AG04450 (cell line): ENCODE results near the gene NEGR1. TPM values are rescaled to one million over a fixed set of nuclear protein-coding genes. Genes with fewer than 3 reads are reported as not detected.

ENCODE experiments used
- CTCF ChIA-PET: fragments of 300-600, 350-600 bp; formaldehyde crosslinking; extraction: SDS; loops from one replicate; lab custom pipeline; 2022; ENCODE audit warnings: antibody characterized with exemption, inconsistent platforms; lab: Charles Lee
- POLR2A ChIA-PET: fragments of 350-600 bp; formaldehyde crosslinking; extraction: SDS; loops from one replicate; lab custom pipeline; 2021; ENCODE audit warnings: antibody characterized with exemption, inconsistent platforms; lab: Yijun Ruan, JAX
- DNase-seq: peaks from one replicate; pipeline ENCODE4 v3.0.0-alpha.2; 2011; ENCODE audit warnings: low read depth, low spot score
- H3K27ac ChIP-seq: one replicate; pipeline ENCODE4 v1.5.1; 2012; ENCODE audit warnings: low read depth, low read length, control low read depth
- H3K27me3 ChIP-seq: one replicate; pipeline ENCODE4 v1.6.0; 2012; ENCODE audit warnings: low read length; ENCODE audit not compliant: control insufficient read depth, insufficient read depth
- H3K4me3 ChIP-seq: 2 replicates; pipeline ENCODE4 v1.5.1; 2011; ENCODE audit warnings: mild to moderate bottlenecking, low read depth, low read length, control low read depth
- H3K9me3 ChIP-seq: 2 replicates; pipeline ENCODE4 v1.5.1; 2012; ENCODE audit warnings: low read length; ENCODE audit not compliant: control insufficient read depth, insufficient read depth
- CTCF ChIP-seq: IDR thresholded peaks from 2 replicates; pipeline ENCODE4 v1.5.1; 2011; ENCODE audit warnings: low read depth, low read length, control low read depth, inconsistent platforms
- polyA plus RNA-seq: library from polyadenylated mRNA; depleted of rRNA; stranded (reverse); fragments of >200 nt; gene quantifications from 2 replicates; pipeline ENCODE4 v1.2.3, GENCODE V29; 2011

The NEGR1 gene
- polyA plus RNA-seq, 1 experiment: 11.3 TPM

GRCh38 chr1:71526824-71527223 is 755.5 kb downstream of the NEGR1 start:
- ChIA-PET CTCF (interaction anchor here (2.4 kb wide), 1 partner anchor 331 kb away, joined by 9 read pairs; no protein-coding TSS in a partner anchor), POLR2A (no interaction called here)
- no peak overlapping the region for H3K27ac ChIP-seq
- TF ChIP-seq CTCF: no peak
- H3K27me3 ChIP-seq: no peaks in the 10 kb centered on the region
- H3K4me3 ChIP-seq: no peak overlapping the region
- DNase-seq: no peak
- no peaks in the 10 kb centered on the region for H3K9me3 ChIP-seq

GRCh38 chr1:71522721-71523120 is 759.6 kb downstream of the NEGR1 start:
- no peak overlapping the region for H3K27ac ChIP-seq
- no peak for DNase-seq
- POLR2A ChIA-PET: no interaction called here
- no peaks in the 10 kb centered on the region for H3K9me3 ChIP-seq
- no peaks in the 10 kb centered on the region for H3K27me3 ChIP-seq
- CTCF ChIA-PET: no interaction called here
- TF ChIP-seq CTCF: no peak
- no peak overlapping the region for H3K4me3 ChIP-seq

GRCh38 chr1:71521655-71522264 is 760.6 kb downstream of the NEGR1 start:
- ChIA-PET POLR2A (no interaction called here), CTCF (interaction anchor here (2.0 kb wide), 1 partner anchor 325 kb away, joined by 30 read pairs; no protein-coding TSS in a partner anchor)

GRCh38 chr1:71511505-71511904 is 770.8 kb downstream of the NEGR1 start:
- CTCF ChIA-PET: no interaction called here
- no peaks in the 10 kb centered on the region for H3K9me3 ChIP-seq
- no peak for DNase-seq

More at GRCh38 chr1:71521655-71522264, 760.6 kb downstream of the NEGR1 start:
- H3K9me3 ChIP-seq: no peaks in the 10 kb centered on the region
- H3K27me3 ChIP-seq: no peaks in the 10 kb centered on the region
- DNase-seq: peak; percentile 11
- no peak overlapping the region for H3K27ac ChIP-seq
- no peak overlapping the region for H3K4me3 ChIP-seq
- TF ChIP-seq CTCF: peak; percentile 84

More at GRCh38 chr1:71511505-71511904, 770.8 kb downstream of the NEGR1 start:
- no peak for TF ChIP-seq CTCF
- no peak overlapping the region for H3K27ac ChIP-seq
- POLR2A ChIA-PET: no interaction called here
- no peak overlapping the region for H3K4me3 ChIP-seq
- no peaks in the 10 kb centered on the region for H3K27me3 ChIP-seq
